GM15510 (cell line): ENCODE data around the gene HS2ST1.

ENCODE experiments used
- POLR2A ChIP-seq: IDR thresholded peaks from 3 replicates; pipeline ENCODE4 v1.6.1; 2011; ENCODE audit warnings: borderline replicate concordance; ENCODE audit not compliant: insufficient read length; ENCODE audit errors: extremely low read depth

HS2ST1 gene

DNA sequence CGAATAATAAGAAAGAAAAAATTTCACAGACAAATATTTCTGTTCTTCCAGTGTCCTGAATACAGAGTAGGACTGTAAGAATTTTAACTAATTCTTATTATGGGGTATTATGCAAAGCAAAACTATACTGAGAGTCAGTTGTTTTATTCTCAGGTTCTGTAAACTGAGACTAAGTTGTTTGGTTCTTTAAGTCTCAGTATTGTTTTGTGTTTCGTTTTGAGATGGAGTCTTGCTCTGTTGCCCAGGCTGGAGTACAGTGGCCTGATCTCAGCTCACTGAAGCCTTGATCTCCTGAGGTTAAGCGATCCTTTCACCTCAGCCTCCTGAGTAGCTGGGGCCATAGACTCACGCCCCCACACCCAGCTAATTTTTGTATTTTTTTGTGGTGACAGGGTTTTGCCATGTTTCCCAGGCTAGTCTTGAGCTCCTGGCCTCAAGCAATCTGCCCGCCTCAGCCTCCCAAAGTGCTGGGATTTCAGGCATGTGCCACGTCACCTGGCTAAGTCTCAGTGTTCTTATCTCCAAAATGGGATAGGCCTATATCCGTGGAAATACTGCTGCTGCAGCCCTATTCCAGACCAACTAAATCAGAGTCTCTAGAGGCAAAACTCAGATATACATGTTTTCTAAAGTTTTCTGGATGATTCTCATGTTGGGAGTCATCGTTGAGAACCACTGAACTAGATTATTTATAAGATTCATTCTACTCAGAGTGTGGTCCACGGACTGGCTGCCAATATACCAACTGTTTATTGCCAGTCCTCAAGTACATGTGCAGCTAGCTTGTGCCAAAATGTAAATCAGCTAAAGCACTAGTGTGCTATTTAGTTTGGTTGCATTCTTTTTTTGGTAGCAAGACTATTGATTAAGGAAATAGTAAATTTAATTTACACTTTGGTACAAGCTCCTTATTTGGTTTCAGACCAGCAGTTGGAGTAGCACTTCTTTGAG lies 116.6 kb downstream of the HS2ST1 start:
- no peak for TF ChIP-seq POLR2A

DNA sequence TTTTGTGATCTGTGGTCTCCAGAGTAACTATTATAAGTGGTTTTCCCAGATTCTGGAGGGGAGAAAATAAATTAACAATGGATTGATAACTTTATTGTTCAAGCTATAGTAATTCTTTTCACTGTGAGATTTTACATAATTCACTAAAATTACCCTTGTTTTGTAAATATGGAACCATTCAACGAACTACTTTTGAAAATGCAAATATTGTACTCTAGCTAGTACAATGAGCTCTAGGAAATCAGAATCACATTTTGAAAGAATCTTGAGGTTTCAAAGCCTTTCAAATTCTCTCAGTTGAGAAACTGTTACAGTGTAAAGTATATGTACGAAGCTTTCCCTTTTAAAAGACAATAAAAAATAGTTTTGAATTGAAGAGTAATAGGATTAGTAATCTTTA lies 119.9 kb downstream of the HS2ST1 start:
- no peak for TF ChIP-seq POLR2A

- no peak for TF ChIP-seq POLR2A
These were observed 124.7 kb downstream of the HS2ST1 start for GRCh38 chr1:87039096-87039495.

- no peak for TF ChIP-seq POLR2A
These were observed 127.8 kb downstream of the HS2ST1 start for GRCh38 chr1:87042111-87042811.

GRCh38 chr1:87044424-87044823 lies 130.0 kb downstream of the HS2ST1 start:
- no peak for TF ChIP-seq POLR2A

DNA sequence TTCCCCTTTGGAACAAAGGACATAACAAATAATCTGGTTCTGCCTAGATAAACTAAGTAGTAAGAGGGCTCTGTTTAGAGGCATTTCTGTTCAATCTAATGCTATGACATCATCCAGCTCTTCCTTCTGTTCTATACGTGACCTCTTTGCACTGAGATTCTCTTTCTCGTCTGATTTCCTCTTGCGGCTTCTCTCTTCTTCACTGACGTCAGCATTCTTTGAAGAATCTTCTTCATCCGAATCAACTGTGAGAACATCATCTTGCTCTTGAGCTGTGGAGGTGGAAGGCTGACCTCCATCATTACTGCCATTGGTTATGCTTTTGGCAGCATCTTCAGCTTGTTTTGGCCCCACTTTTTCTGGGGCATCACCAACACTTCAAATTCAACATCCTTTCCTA lies 130.4 kb downstream of the HS2ST1 start:
- no peak for TF ChIP-seq POLR2A

GRCh38 chr1:87045761-87046304 lies 131.4 kb downstream of the HS2ST1 start:
- TF ChIP-seq POLR2A = no peak

GRCh38 chr1:87046951-87047350 lies 132.5 kb downstream of the HS2ST1 start:
- no peak for TF ChIP-seq POLR2A

DNA sequence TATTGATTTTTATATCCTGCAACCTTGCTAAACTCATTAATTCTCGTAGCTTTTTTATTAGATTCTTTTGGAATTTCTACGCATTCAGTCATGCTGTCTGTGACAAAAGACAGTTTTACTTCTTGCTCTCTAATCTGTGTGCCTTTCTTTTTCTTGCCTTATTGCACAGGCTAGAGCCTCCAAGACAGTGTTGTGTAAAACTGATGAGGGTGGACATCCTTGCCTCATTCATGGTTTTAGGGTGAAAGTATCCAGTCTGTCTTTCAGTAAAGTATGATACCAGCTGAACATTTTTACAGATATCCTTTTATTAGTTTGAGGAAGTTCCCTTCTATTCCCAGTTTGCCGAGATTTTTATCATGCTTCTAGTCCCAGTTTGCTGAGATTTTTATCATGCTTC lies 133.8 kb downstream of the HS2ST1 start:
- no peak for TF ChIP-seq POLR2A

DNA sequence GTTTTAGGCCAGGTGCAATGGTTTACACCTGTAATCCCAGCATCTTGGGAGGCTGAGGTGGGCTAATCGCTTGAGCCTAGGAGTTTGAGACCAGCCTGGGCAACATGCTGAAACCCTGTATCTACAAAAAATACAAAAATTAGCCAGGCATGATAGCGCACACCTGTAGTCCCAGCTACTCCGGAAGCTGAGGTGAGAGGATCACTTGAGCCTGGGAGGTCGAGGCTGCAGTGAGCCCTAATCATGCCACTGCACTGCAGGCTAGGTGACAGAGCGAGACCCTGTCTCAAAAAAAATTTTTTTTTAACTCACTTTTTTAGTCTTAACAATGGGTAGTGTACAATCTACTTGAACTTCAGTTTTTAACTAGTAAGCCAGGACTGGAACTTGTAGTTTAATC lies 137.5 kb downstream of the HS2ST1 start:
- TF ChIP-seq POLR2A = no peak

DNA sequence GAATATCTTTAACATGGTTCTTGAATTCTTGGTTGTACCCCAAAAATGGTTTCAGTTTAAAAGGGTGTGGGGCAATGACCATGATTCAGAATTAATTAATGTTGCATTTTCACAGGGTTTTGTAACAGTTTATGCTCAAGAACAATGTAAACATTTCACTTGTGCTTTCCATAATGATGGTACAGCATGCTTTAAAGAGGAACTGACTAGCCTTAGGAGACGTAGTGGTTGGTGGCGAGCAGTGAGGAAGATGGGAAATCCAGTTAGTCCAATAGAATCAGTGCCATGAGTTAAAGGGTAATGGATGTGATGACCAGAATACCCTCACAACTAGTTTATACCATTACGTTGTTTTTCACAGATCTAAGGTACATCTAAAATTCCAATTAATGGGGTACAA lies 138.0 kb downstream of the HS2ST1 start:
- TF ChIP-seq POLR2A = no peak

DNA sequence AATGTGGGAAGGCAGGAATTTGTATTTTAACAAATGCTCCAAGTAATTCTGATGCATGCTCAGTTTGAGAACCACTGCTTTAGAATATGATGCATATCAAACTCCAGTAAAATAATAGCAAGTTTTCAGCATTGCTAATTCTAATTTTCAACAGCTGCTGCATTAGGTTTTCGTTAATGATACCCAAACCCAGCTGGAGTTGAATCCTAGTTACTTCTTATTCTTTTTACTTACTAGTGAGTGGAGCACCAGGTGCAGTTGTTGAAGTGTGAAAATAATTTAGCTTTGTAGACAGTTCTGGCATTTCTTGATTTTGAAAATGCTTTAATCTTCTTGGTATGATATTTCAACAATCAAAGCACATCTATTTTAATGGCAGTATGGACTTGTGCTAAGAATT lies 138.5 kb downstream of the HS2ST1 start:
- TF ChIP-seq POLR2A = no peak

DNA sequence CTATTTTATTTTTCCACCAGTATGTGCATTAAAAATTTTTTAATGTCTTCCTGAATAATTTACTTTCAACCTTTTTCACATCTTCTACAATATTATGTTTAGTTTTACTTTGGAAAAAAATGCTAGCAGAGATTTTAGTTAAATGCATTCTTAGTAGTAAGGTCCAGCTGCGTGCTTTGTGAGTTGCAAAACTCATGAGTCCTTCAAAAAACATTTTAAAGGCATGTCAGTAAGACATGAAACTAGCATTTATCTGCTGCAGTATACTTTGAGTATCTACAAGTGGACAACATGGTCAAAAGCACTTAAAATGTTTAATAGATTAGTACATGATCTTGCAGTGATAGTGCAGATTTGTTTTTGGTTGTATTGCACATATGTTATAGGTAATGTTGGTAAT lies 139.0 kb downstream of the HS2ST1 start:
- TF ChIP-seq POLR2A = no peak

GRCh38 chr1:87056974-87057373 lies 142.5 kb downstream of the HS2ST1 start:
- TF ChIP-seq POLR2A = no peak

DNA sequence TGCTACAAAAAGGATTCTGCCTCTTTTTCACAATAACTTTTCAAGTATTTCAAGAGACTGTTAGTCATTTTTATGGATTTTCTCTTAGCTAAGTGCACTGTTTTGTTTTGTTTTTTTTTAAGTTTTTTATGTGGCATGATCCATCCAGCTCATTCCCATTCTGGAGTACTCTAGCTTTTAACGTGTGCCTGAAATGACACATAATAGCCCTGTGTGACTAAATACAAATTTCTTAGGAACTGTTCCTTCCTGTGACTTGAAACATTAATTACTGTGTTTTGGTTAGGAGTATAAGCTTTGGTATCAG lies 143.9 kb downstream of the HS2ST1 start:
- TF ChIP-seq POLR2A = no peak

DNA sequence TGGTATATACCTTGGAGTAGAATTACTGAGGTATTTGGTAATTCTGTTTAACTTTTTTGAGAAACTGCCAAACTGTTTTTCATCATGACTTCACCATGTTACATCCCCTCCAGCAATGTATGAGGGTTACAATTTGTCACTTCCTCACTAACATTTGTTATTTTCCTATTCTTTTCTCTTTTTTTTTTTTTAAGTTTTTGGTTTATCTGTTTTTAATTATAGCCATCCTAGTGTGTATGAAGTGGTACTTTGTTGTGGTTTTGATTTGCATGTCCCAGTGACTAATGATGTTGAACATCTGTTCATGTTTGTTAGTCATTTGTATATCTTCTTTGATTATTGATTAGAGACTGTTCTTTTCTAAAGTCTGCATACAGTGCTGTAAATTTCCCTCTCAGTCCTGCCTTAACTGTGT lies 147.3 kb downstream of the HS2ST1 start:
- no peak for TF ChIP-seq POLR2A
